Measurements from ENCODE around the gene QSOX2. TPM values are rescaled to one million over a fixed set of nuclear protein-coding genes. Genes with fewer than 3 reads are reported as not detected.

QSOX2 gene
- total and polyA plus RNA-seq, 4 donors, result 4.9 to 12.2 (median 10.3) TPM

DNA sequence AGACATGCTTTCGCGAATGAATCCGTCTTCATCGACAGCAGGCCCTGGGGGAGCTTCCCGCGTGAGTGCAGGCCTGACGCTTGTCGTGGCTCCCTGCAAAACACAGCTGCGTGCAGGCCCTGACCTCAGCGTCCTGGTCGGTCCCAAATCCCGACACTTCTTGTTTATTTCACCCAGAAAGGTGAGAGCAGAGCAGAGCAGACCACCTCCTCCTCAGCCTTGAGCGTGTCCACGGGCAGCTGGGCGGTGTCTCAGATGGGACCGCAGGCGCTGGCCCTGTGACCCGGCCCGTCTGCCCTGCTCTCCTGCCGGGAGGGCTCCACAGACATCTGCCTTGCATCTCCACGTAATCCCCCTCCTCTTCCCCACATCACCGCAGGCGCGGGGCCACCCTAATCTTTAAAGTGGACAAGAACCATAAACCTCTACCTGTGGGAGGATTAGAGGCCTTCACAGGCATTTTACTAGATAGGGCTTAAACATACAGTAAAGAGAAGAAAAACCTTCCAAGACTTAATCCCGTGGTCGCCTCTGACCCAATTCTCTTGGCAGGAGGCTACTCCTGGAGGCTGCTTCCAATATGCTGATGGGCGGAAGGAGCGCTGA, 33.2 kb downstream of the QSOX2 start:
- TF ChIP-seq, protein P1, sequence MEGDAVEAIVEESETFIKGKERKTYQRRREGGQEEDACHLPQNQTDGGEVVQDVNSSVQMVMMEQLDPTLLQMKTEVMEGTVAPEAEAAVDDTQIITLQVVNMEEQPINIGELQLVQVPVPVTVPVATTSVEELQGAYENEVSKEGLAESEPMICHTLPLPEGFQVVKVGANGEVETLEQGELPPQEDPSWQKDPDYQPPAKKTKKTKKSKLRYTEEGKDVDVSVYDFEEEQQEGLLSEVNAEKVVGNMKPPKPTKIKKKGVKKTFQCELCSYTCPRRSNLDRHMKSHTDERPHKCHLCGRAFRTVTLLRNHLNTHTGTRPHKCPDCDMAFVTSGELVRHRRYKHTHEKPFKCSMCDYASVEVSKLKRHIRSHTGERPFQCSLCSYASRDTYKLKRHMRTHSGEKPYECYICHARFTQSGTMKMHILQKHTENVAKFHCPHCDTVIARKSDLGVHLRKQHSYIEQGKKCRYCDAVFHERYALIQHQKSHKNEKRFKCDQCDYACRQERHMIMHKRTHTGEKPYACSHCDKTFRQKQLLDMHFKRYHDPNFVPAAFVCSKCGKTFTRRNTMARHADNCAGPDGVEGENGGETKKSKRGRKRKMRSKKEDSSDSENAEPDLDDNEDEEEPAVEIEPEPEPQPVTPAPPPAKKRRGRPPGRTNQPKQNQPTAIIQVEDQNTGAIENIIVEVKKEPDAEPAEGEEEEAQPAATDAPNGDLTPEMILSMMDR (IDR thresholded peaks at IDR 0.05; ENCODE audit: control extremely low read depth, extremely low read depth), result no peak
- no peak overlapping the region for H3K9ac ChIP-seq (ENCODE audit: insufficient read depth in 1 of 2, low read length in 2 of 2)
- H3K4me1 ChIP-seq (ENCODE audit: control insufficient read depth in 5 of 5, insufficient read depth in 5 of 5, low read length in 5 of 5), result no peaks in the 10 kb centered on the region
- peaks cover 0 to 5% (median 0%) of the 10 kb centered on the region in 4 donors for H3K9me3 ChIP-seq (ENCODE audit: control insufficient read depth in 4 of 4, insufficient read depth in 3 of 4, low read length in 3 of 4)
- H3K4me3 ChIP-seq, result no peak overlapping the region
- H3K27me3 ChIP-seq (ENCODE audit: control insufficient read depth in 3 of 3, insufficient read depth in 3 of 3, low read length in 2 of 3), result no peaks in the 10 kb centered on the region
- ATAC-seq (ENCODE audit: insufficient read depth, low FRiP score) (no peak), DNase-seq (no peak)
- H3K27ac ChIP-seq (ENCODE audit: low read depth in 1 of 2, low read length in 1 of 2), result no peak overlapping the region
- 92 to 94% methylated on average over 28 of the region's 28 CpGs for WGBS, 2 donors
- peaks cover 9 to 47% (median 14%) of the 10 kb centered on the region in 4 donors for H3K36me3 ChIP-seq (ENCODE audit: control insufficient read depth in 4 of 4, insufficient read depth in 4 of 4, low read length in 4 of 4)

DNA sequence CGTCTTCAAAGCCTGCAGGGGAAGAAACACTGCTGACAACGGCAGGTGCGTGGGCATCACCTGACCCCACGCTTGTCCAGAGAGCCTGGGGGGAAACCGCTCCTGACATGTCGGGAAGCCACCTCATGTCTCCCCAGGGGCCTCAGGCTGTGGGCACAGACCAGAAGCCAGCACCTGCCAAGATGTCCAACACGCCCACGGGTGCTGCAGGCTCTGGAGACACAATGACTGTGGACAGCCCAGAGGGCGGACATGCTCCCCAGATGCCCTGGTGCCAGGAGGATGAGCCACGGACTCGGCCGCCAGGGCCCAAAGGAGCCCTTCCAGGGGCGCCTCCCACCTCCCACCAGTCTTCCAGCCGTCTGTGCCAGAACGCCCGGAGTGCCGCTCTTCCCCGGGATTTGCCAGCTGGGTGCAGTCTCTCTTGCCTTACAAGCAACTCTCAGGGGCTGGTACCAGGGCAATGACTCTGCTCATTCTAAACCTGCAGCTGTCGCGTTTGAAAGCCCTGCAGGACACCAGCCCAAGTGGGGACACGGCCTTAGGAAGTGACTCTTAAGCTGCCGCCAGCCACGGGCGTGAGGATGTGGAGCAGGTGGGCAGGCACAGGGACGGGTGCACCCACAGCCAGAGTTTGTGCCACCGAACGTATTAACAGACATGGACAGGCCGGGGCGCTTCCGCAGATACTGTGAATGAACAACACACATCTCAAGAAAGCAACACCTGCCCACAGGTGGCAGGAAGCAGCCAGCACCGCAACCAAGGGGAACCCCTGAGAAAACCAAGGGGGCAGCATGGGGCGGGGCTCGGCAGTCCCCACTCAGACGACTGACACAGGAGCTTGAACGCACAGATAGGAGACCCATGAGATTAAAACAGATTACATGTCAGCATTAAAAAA, 33.9 kb downstream of the QSOX2 start:
- Histone ChIP-seq H3K9ac (ENCODE audit: insufficient read depth in 1 of 2, low read length in 2 of 2) (no peak overlapping the region), H3K27me3 (ENCODE audit: control insufficient read depth in 3 of 3, insufficient read depth in 3 of 3, low read length in 2 of 3) (no peaks in the 10 kb centered on the region), H3K36me3 (ENCODE audit: control insufficient read depth in 4 of 4, insufficient read depth in 4 of 4, low read length in 4 of 4) (peaks cover 9 to 45% (median 14%) of the 10 kb centered on the region in 4 donors), H3K9me3 (ENCODE audit: control insufficient read depth in 4 of 4, insufficient read depth in 3 of 4, low read length in 3 of 4) (peaks cover 0 to 5% (median 0%) of the 10 kb centered on the region in 4 donors), H3K27ac (ENCODE audit: low read depth in 1 of 2, low read length in 1 of 2) (no peak overlapping the region), H3K4me1 (ENCODE audit: control insufficient read depth in 5 of 5, insufficient read depth in 5 of 5, low read length in 5 of 5) (no peaks in the 10 kb centered on the region), H3K4me3 (no peak overlapping the region)
- 93% methylated on average over 34 to 35 of the region's 35 CpGs for WGBS, 2 donors
- ATAC-seq (ENCODE audit: insufficient read depth, low FRiP score), result no peak
- no peak for DNase-seq
- TF ChIP-seq, protein P1 (IDR thresholded peaks at IDR 0.05; ENCODE audit: control extremely low read depth, extremely low read depth), result no peak

DNA sequence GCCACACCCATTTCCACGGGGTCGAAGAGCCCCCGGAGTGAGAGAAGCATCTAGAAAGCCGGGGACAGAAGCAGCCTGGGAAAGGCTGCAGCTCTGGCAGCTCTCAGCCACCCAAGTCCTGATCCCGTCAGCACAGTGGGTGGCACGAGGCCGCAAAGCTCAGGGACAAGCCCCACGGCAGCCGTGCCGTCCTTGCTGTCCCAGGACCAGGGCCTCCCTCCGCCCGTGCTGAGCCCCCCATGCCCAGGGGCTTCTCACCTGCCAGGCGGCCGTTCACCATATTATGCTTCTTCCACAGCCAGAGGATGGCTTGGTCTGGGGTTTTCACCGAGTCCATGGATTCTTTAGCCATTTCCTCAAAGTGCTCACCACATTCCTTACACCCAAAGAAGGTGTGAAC, 34.6 kb downstream of the QSOX2 start:
- peaks cover 0 to 2% (median 0%) of the 10 kb centered on the region in 3 donors for H3K27me3 ChIP-seq (ENCODE audit: control insufficient read depth in 3 of 3, insufficient read depth in 3 of 3, low read length in 2 of 3)
- no peak for ATAC-seq (ENCODE audit: insufficient read depth, low FRiP score)
- WGBS, 2 donors, result 94% methylated on average over 15 of the region's 15 CpGs
- H3K4me1 ChIP-seq (ENCODE audit: control insufficient read depth in 5 of 5, insufficient read depth in 5 of 5, low read length in 5 of 5), result no peaks in the 10 kb centered on the region
- no peak overlapping the region for H3K4me3 ChIP-seq
- no peak for DNase-seq
- H3K27ac ChIP-seq (ENCODE audit: low read depth in 1 of 2, low read length in 1 of 2), result no peak overlapping the region
- H3K9me3 ChIP-seq (ENCODE audit: control insufficient read depth in 4 of 4, insufficient read depth in 3 of 4, low read length in 3 of 4), result peaks cover 0 to 5% (median 0%) of the 10 kb centered on the region in 4 donors
- H3K9ac ChIP-seq (ENCODE audit: insufficient read depth in 1 of 2, low read length in 2 of 2), result no peak overlapping the region
- TF ChIP-seq, protein P1 (IDR thresholded peaks at IDR 0.05; ENCODE audit: control extremely low read depth, extremely low read depth), result no peak
- H3K36me3 ChIP-seq (ENCODE audit: control insufficient read depth in 4 of 4, insufficient read depth in 4 of 4, low read length in 4 of 4), result peaks cover 9 to 39% (median 14%) of the 10 kb centered on the region in 4 donors
